ENCODE data around the gene KIR3DL1.
"Not testable (repeated sequence)": the region's sequence is repeated elsewhere in the genome, so short reads cannot be mapped to it uniquely, and the experiment has no call there.

KIR3DL1 gene

DNA sequence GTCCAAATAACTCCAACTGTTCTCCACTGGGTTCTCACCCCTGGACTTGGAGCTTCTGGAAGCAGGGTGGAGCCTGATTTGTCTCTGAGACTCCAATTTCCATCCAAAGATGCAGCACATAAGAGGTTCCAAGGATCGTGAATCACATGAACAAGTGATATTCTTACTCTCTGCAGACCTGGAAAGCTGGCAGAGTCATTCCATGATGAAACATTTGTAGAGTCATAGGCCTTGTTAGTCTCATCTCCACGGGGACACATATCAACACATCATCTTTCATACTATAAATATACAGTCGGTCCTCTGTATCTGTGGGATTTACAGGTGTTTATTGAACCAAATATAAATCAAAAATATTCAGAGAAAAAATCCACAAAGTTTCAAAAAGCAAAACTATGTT, 1.7 kb upstream of the KIR3DL1 start:
- not testable (repeated sequence) for DNase-seq (ENCODE audit: low read depth in 3 of 3)

DNA sequence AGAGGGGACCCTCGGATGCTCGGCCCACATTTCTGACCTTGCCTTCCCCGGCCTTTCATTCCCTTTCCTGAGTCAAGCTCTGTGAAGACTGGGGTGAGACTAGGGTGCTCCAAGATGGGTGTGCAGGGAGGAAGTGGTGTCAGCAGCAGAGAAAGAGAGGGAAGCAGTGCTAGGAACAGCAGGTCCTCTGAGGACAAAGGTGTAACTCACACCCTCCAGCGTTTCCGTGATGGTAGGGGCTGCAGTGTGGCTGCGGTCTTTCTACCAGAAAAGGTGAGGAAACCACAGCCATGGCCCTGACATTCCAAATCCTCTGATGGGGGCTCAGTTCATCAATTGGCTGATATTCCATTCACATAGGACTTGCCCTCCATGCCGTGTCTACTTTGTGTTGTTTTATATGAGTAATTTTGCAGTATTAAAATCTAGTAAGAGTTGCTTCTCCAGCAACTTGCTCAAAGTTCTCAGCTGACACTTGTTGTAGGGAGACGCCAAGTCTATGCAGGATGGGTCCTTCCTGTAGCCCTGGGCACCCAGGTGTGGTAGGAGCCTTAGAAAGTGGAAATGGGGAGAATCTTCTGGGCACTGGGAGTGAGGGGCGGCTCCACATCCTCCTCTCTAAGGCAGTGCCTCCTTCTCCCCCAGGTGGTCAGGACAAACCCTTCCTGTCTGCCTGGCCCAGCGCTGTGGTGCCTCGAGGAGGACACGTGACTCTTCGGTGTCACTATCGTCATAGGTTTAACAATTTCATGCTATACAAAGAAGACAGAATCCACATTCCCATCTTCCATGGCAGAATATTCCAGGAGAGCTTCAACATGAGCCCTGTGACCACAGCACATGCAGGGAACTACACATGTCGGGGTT, 1.6 kb downstream of the KIR3DL1 start:
- no peak for DNase-seq (ENCODE audit: low read depth in 3 of 3)

DNA sequence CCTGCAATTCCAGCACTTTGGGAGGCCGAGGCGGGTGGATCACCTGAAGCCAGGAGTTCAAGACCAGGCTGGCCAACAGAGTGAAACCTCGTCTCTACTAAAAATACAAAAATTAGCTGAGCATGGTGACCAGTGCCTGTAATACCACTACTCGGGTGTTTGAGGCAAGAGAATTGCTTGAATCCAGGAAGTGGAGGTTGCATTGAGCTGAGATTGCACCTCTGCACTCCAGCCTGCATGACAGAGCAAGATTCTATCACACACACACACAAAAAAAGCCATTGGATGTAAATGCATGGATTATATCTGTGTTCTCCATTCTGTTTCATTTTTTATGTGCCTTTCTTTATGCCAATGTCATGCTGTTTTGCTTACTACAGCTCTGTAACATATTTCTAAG, 8.1 kb downstream of the KIR3DL1 start:
- DNase-seq (ENCODE audit: low read depth in 3 of 3), result not testable (repeated sequence)

DNA sequence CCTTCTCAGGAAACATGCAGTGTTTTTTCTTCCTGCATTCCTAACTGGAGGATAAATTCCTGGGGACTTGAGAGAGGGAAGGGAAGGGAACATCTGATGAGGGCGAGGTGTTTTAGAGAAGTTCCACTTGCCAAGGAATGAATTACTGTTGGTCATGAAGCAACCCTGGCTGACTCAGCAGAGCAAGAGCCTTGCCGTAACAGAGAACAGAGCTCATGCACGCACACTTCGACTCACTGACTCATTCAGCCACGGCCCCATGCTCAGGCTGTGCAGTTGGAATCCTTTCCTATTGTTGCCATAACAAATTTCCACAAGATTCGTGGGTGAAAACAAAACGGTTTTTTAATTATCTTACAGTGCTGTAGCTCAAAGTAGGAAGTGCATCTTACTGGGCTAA, 9.1 kb downstream of the KIR3DL1 start:
- not testable (repeated sequence) for DNase-seq (ENCODE audit: low read depth in 3 of 3)

DNA sequence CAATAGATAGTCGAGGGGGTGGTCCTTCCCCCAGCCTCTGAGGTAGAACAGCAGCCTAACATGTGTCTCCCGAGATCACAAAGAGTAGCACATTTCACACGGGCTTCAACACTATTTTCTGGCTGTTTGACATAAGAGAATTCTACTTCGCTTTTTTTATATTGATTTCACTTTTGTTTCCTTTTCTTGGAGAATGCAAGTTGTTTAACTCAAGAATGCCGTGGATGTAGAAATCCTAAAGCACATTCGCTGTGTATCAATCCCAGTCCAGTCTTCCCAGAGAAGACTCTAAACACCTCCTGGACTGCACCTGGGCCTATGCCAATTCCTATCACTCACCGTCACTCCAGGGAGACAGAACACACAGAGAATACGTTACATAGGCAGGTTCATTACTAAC, 11.8 kb downstream of the KIR3DL1 start:
- DNase-seq (ENCODE audit: low read depth in 3 of 3), result not testable (repeated sequence)

DNA sequence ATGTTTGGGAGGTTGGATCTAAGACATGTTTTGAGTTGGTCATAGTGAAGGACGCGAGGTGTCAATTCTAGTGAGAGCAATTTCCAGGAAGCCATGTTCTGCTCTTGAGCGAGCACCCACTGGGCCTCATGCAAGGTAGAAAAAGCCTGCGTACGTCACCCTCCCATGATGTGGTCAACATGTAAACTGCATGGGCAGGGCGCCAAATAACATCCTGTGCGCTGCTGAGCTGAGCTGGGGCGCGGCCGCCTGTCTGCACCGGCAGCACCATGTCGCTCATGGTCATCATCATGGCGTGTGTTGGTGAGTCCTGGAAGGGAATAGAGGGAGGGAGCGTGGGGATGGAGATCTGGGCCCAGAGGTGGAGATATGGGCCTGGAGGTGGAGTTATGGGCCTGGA, 16.2 kb downstream of the KIR3DL1 start, which contains the start of gene KIR2DS4:
TSS of gene KIR2DS4 (plus strand) at position 181 of the 400 bp plus-strand sequence.
- not testable (repeated sequence) for DNase-seq (ENCODE audit: low read depth in 3 of 3)

DNA sequence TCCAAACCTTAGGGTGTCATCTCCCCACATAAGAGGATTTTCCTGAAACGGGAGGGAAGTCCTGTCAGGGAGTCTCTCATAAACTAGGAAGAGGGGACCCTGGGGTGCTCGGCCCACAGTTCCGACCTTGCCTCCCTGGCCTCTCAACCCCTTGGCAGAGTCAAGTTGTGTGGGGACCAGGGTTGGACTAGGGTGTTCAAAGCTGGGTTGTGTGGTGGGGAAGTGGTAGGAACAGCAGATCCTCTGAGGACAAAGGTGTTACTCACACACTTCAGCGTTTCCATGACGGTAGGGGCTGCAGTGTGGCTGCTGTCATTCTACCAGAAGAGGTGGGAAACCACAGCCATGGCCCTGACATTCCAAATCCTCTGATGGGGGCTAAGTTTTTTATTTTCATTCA, 18.9 kb downstream of the KIR3DL1 start:
- DNase-seq (ENCODE audit: low read depth in 3 of 3), result not testable (repeated sequence)

DNA sequence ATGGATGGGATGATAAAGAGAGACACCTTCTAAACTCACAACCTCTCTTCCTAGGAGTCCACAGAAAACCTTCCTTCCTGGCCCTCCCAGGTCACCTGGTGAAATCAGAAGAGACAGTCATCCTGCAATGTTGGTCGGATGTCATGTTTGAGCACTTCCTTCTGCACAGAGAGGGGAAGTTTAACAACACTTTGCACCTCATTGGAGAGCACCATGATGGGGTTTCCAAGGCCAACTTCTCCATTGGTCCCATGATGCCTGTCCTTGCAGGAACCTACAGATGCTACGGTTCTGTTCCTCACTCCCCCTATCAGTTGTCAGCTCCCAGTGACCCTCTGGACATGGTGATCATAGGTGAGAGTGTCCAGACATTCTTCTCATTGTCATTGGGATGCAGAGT, 21.3 kb downstream of the KIR3DL1 start:
- not testable (repeated sequence) for DNase-seq (ENCODE audit: low read depth in 3 of 3)

DNA sequence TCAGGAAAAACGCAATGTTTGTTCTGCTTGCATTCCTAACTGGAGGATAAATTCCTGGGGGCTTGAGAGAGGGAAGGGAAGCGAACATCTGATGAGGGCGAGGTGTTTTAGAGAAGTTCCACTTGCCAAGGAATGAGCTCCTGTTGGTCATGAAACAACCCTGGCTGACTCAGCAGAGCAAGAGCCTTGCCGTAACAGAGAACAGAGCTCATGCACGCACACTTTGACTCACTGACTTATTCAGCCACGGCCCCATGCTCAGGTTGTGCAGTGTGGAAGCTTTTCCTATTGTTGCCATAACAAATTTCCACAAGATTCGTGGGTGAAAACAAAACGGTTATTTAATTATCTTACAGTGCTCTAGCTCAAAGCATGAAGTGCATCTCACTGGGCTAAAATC, 26.9 kb downstream of the KIR3DL1 start:
- not testable (repeated sequence) for DNase-seq (ENCODE audit: low read depth in 3 of 3)

DNA sequence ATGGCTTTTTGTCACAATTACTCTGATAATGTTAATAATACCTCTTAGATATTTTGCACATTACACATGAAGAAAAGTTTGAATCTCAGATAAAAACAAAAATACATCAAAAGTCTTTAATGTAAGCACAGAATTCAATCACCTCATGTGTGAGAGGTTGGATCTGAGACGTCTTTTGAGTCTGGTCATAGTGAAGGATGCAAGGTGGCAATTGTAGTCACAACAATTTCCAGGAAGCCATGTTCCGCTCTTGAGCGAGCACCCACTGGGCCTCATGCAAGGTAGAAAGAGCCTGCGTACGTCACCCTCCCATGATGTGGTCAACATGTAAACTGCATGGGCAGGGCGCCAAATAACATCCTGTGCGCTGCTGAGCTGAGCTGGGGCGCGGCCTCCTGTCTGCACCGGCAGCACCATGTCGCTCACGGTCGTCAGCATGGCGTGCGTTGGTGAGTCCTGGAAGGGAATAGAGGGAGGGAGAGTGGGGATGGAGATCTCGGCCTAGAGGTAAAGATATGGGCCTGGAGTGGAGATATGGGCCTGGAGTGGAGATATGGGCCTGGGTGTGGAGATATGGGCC, 33.9 kb downstream of the KIR3DL1 start, which contains the start of gene KIR3DL2:
TSS of gene KIR3DL2 (plus strand) at position 383 of the 580 bp plus-strand sequence. CDS start at position 416, 33 bp downstream.
- not testable (repeated sequence) for DNase-seq (ENCODE audit: low read depth in 3 of 3)

DNA sequence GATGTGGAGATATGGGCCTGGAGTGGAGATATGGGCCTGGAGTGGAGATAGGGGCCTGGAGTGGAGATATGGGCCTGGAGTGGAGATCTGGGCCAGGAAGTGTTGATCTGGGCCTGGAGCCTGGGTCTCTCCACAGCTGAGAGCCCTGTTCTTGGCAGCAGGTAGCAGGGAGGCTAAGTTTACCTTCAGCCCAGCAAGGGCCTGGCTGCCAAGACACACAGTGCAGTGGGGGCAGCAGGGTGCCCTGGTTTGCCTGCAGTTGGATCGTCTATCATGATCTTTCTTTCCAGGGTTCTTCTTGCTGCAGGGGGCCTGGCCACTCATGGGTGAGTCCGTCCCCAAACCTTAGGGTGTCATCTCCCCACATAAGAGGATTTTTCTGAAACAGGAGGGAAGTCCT, 34.7 kb downstream of the KIR3DL1 start:
- DNase-seq (ENCODE audit: low read depth in 3 of 3), result no peak

DNA sequence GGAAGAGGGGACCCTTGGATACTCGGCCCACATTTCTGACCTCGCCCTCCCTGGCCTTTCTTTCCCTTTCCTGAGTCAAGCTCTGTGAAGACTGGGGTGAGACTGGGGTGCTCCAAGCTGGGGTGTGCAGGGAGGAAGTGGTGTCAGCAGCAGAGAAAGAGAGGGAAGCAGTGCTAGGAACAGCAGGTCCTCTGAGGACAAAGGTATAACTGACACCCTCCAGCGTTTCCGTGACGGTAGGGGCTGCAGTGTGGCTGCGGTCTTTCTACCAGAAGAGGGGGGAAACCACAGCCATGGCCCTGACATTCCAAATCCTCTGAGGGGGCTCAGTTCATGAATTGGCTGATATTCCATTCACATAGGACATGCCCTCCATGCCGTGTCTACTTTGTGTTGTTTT, 35.1 kb downstream of the KIR3DL1 start:
- DNase-seq (ENCODE audit: low read depth in 3 of 3), result no peak

DNA sequence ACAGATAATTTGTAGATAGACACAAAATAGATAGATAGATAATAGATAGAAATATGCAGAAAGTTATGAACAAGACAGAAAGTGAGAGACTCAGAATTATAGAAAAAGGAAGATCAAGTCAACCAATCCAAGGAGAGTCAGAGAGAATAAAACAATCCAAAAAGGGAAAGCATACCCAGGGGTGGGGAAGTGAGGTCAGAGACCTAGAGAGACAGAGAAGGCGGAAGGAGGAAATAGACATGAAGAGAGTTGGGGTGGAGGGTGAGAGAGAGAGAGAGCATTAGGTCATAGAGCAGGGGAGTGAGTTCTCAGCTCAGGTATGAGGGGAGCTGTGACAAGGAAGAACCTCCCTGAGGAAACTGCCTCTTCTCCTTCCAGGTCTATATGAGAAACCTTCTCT, 39.0 kb downstream of the KIR3DL1 start:
- DNase-seq (ENCODE audit: low read depth in 3 of 3), result not testable (repeated sequence)

DNA sequence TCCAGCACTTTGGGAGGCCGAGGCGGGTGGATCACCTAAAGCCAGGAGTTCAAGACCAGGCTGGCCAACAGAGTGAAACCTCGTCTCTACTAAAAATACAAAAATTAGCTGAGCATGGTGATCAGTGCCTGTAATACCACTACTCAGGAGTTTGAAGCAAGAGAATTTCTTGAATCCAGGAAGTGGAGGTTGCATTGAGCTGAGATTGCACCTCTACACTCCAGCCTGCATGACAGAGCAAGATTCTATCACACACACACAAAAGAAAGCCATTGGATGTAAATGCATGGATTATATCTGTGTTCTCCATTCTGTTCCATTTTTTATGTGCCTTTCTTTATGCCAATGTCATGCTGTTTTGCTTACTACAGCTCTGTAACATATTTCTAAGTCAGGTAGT, 42.2 kb downstream of the KIR3DL1 start:
- DNase-seq (ENCODE audit: low read depth in 3 of 3), result not testable (repeated sequence)

DNA sequence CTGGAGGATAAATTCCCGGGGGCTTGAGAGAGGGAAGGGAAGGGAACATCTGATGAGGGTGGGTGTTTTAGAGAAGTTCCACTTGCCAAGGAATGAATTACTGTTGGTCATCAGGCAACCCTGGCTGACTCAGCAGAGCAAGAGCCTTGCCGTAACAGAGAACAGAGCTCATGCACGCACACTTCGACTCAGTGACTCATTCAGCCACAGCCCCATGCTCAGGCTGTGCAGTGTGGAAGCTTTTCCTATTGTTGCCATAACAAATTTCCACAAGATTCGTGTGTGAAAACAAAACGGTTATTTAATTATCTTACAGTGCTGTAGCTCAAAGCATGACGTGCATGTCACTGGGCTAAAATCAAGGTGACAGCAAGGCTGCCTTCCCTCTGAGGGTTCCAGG, 43.2 kb downstream of the KIR3DL1 start:
- not testable (repeated sequence) for DNase-seq (ENCODE audit: low read depth in 3 of 3)

DNA sequence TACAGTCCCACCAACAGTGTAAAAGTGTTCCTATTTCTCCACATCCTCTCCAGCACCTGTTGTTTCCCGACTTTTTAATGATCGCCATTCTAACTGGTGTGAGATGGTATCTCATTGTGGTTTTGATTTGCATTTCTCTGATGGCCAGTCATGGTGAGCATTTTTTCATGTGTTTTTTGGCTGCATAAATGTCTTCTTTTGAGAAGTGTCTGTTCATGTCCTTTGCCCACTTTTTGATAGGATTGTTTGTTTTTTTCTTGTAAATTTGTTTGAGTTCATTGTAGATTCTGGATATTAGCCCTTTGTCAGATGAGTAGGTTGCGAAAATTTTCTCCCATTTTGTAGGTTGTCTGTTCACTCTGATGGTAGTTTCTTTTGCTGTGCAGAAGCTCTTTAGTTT, 47.2 kb downstream of the KIR3DL1 start:
- not testable (repeated sequence) for DNase-seq (ENCODE audit: low read depth in 3 of 3)

DNA sequence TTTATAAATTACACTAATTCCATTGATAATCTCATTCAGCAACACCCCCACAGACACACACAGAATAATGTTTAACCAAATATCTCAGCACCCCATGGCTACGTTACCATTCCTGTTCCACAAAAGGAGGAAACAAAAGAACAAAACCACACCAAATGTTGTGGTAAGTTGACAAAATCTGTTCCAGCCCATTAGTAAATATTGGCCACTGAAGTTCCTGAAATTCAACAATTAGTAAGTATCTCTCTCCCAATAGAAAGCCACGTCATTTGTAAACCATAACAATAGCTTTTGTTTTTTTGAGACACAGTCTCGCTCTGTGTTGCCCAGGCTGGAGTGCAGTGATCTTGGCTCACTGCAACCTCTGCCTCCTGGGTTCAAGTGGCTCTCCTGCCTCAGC, 55.4 kb downstream of the KIR3DL1 start:
- no peak for DNase-seq (ENCODE audit: low read depth in 3 of 3)

DNA sequence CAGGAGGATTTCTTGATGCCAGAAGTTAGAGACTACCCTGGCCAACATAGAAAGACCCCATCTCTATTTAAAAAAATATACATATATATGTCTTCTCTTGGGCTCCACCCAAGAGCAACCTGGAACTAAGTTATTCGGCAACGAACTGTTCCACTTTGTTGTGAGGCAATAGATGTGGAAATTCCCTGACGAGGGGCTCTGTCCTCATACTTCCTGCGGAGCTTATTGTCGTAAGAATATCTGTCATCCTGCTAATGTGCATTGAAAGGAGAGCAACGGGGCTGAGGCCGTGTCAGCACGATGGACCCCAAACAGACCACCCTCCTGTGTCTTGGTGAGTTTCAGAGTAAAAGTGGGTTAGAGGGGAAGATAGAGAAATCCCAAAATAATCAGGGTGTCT, 57.7 kb downstream of the KIR3DL1 start, which contains the start of gene FCAR:
TSS of gene FCAR (plus strand) at position 246 of the 400 bp plus-strand sequence. CDS start at position 301, 55 bp downstream.
- DNase-seq (ENCODE audit: low read depth in 3 of 3), result no peak

DNA sequence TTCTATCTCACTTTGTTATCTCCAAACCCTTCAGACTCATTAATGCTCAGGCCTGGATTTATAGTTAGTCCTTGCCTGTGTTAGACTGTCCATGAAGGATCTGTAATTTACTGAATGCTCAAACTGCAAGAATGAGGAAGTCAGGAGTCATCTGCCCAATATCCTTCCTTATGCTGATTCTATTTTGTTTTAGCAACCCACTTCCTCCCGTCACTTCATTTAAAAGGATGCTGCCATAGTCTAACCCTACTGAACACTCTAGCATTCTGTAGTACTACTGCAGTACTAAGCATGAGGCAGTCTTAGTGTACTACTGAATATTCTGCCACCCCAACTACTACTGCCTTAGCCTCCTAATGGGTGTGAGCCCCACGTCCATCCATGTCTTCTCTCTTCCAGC, 59.2 kb downstream of the KIR3DL1 start:
- no peak for DNase-seq (ENCODE audit: low read depth in 3 of 3)

DNA sequence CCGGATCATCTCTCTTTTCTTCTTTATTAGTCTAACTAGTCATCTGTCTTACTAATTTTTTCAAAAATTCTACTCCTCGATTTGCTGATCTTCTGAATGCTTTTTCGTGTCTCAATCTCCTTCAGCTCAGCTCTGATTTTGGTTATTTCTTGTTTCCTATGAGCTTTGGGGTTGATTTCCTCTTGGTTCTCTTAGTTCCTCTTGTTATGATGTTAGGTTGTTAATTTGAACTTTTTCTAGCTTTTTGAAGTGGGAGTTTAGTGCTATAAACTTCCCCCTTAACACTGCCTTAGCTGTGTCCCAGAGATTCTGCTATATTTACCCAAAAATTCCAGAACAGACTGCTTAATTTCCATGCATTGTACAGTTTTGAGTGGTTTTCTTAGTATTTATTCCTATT, 61.2 kb downstream of the KIR3DL1 start:
- DNase-seq (ENCODE audit: low read depth in 3 of 3), result no peak
